HepG2 (cell line): ENCODE results near the gene HNRNPR. TPM values are rescaled to one million over a fixed set of nuclear protein-coding genes. Genes with fewer than 3 reads are reported as not detected.

Experiments used
- CCAR2 ChIP-seq: fragments of 200-400 bp; formaldehyde crosslinking; optimal IDR thresholded peaks from 2 replicates; pipeline ENCODE3; 2018; ENCODE audit warnings: low read depth, mild to moderate bottlenecking, low read length, moderate library complexity
- DZIP1 ChIP-seq: sonication (generic); formaldehyde crosslinking; IDR thresholded peaks from 2 replicates; pipeline ENCODE4 v1.5.0; 2020; ENCODE audit warnings: mild to moderate bottlenecking, missing genetic modification reagents
- FOXC1 ChIP-seq: sonication (generic); formaldehyde crosslinking; IDR thresholded peaks from 2 replicates; pipeline ENCODE4 v1.8.0; 2022; ENCODE audit warnings: mild to moderate bottlenecking, missing genetic modification reagents, borderline replicate concordance
- GTF3A ChIP-seq: sonication (generic); formaldehyde crosslinking; conservative IDR thresholded peaks from 2 replicates; pipeline ENCODE4 v1.4.0; 2020; ENCODE audit warnings: mild to moderate bottlenecking, missing genetic modification reagents
- HMG20B ChIP-seq: conservative IDR thresholded peaks from 2 replicates; pipeline ENCODE4 v1.6.1; 2016; ENCODE audit warnings: missing genetic modification reagents, missing compliant biosample characterization
- MIER3 ChIP-seq: IDR thresholded peaks from 2 replicates; pipeline ENCODE4 v1.6.1; 2016; ENCODE audit warnings: missing compliant biosample characterization, borderline replicate concordance
- PRDM4 ChIP-seq: sonication (generic); formaldehyde crosslinking; IDR thresholded peaks from 2 replicates; pipeline ENCODE4 v1.9.0; 2021; ENCODE audit warnings: missing genetic modification reagents, borderline replicate concordance
- RFX5 ChIP-seq: IDR thresholded peaks from 2 replicates; pipeline ENCODE4 v1.6.1; 2011; ENCODE audit warnings: low read depth, low read length, improper control_type of control experiment
- RNF2 ChIP-seq: fragments of 450-650 bp; conservative IDR thresholded peaks from 2 replicates; pipeline ENCODE4 v1.6.1; 2016; ENCODE audit warnings: low read depth
- TP53 ChIP-seq: sonication (generic); formaldehyde crosslinking; conservative IDR thresholded peaks from 2 replicates; pipeline ENCODE4 v1.4.0; 2020; ENCODE audit warnings: missing genetic modification reagents
- ZBTB7A ChIP-seq: sonication (generic); formaldehyde crosslinking; IDR thresholded peaks from 2 replicates; pipeline ENCODE4 v1.8.0; 2022; ENCODE audit warnings: mild to moderate bottlenecking, missing genetic modification reagents
- ZNF350 ChIP-seq: sonication (generic); formaldehyde crosslinking; IDR thresholded peaks from 2 replicates; pipeline ENCODE4 v1.4.0; 2020; ENCODE audit warnings: mild to moderate bottlenecking, low read depth, missing genetic modification reagents, borderline replicate concordance
- ZNF724P ChIP-seq: sonication (generic); formaldehyde crosslinking; IDR thresholded peaks from 2 replicates; pipeline ENCODE4 v1.8.0; 2022; ENCODE audit warnings: missing genetic modification reagents, borderline replicate concordance
- ZUFSP ChIP-seq: sonication (generic); formaldehyde crosslinking; IDR thresholded peaks from 2 replicates; pipeline ENCODE4 v1.9.0; 2021; ENCODE audit warnings: missing genetic modification reagents, mild to moderate bottlenecking, borderline replicate concordance
- polyA plus RNA-seq, 8 experiments: library from polyadenylated mRNA; depleted of rRNA in 3 of 8; stranded (reverse) in 7 of 8; unstranded in 1 of 8; fragments of >200 nt; fragmentation: Illumina TruSeq in 4 of 8; extraction: Trizol in 4 of 8; gene quantifications; 2 replicates each; pipeline versions ENCODE4 v1.2.1 to v1.2.3, GENCODE V29; 2011 to 2016; ENCODE audit warnings: low read depth in 4 of 8, missing spikeins in 1 of 8, mixed read lengths in 1 of 8; ENCODE audit not compliant: insufficient read depth in 1 of 8
- total RNA-seq, 5 experiments: library from RNA; depleted of rRNA; stranded (reverse); fragments of >200 nt; fragmentation: Illumina TruSeq; extraction: Trizol; gene quantifications; 2 replicates each; pipeline ENCODE4 v1.2.3, GENCODE V29; 2016; ENCODE audit warnings: low read depth in 1 of 5
- TF ChIP-seq, protein P1 (sequence below): sonication (generic); formaldehyde crosslinking; IDR thresholded peaks from 2 replicates; pipeline ENCODE4 v1.9.0; 2021; ENCODE audit warnings: mild to moderate bottlenecking, missing genetic modification reagents

The HNRNPR gene
- total and polyA plus RNA-seq, 2 of the 13 experiments (the other 11 are each of a cell fraction or from before 2014, with no cell fraction given): 133 to 216 TPM

- TF ChIP-seq HMG20B (CRISPR knock-in tag) (no peak), MIER3 (CRISPR knock-in tag) (no peak; the same call in 1 of the 2 replicates), GTF3A (no peak; the same call in 1 of the 2 replicates), RFX5 (no peak), ZNF350 (CRISPR knock-in tag) (peak; percentile 53; the same call in 1 of the 2 replicates), DZIP1 (CRISPR knock-in tag) (0 out of 2 replicates have a peak, but pooled peaks have one; percentile 58), FOXC1 (CRISPR knock-in tag) (no peak; the same call in 1 of the 2 replicates), PRDM4 (CRISPR knock-in tag) (no peak), TP53 (CRISPR knock-in tag) (no peak), CCAR2 (no peak), RNF2 (no peak), ZBTB7A (CRISPR knock-in tag) (no peak; the same call in 1 of the 2 replicates), ZNF724P (CRISPR knock-in tag) (no peak), ZUFSP (no peak)
- TF ChIP-seq, protein P1, sequence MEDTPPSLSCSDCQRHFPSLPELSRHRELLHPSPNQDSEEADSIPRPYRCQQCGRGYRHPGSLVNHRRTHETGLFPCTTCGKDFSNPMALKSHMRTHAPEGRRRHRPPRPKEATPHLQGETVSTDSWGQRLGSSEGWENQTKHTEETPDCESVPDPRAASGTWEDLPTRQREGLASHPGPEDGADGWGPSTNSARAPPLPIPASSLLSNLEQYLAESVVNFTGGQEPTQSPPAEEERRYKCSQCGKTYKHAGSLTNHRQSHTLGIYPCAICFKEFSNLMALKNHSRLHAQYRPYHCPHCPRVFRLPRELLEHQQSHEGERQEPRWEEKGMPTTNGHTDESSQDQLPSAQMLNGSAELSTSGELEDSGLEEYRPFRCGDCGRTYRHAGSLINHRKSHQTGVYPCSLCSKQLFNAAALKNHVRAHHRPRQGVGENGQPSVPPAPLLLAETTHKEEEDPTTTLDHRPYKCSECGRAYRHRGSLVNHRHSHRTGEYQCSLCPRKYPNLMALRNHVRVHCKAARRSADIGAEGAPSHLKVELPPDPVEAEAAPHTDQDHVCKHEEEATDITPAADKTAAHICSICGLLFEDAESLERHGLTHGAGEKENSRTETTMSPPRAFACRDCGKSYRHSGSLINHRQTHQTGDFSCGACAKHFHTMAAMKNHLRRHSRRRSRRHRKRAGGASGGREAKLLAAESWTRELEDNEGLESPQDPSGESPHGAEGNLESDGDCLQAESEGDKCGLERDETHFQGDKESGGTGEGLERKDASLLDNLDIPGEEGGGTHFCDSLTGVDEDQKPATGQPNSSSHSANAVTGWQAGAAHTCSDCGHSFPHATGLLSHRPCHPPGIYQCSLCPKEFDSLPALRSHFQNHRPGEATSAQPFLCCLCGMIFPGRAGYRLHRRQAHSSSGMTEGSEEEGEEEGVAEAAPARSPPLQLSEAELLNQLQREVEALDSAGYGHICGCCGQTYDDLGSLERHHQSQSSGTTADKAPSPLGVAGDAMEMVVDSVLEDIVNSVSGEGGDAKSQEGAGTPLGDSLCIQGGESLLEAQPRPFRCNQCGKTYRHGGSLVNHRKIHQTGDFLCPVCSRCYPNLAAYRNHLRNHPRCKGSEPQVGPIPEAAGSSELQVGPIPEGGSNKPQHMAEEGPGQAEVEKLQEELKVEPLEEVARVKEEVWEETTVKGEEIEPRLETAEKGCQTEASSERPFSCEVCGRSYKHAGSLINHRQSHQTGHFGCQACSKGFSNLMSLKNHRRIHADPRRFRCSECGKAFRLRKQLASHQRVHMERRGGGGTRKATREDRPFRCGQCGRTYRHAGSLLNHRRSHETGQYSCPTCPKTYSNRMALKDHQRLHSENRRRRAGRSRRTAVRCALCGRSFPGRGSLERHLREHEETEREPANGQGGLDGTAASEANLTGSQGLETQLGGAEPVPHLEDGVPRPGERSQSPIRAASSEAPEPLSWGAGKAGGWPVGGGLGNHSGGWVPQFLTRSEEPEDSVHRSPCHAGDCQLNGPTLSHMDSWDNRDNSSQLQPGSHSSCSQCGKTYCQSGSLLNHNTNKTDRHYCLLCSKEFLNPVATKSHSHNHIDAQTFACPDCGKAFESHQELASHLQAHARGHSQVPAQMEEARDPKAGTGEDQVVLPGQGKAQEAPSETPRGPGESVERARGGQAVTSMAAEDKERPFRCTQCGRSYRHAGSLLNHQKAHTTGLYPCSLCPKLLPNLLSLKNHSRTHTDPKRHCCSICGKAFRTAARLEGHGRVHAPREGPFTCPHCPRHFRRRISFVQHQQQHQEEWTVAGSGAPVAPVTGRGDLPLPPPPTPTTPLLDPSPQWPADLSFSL (CRISPR knock-in tag): 0 out of 2 replicates have a peak, but pooled peaks have one; percentile 23
These were observed 24.7 kb upstream of the HNRNPR start (continued) for GRCh38 chr1:23368562-23369334.
